HepG2 (cell line): ENCODE results near the gene DOCK4. TPM values are rescaled to one million over a fixed set of nuclear protein-coding genes. Genes with fewer than 3 reads are reported as not detected.

ENCODE experiments used
- ATAC-seq: fragments of 200-7000 bp; cut with Tn5 transposase; 3 replicates; pipeline ENCODE4 v1.9.1; 2020; ENCODE audit warnings: mild to moderate bottlenecking, moderate library complexity
- BruUV-seq: library from RNA; stranded (reverse); fragments of 400-500 nt; replicated peaks from 2 replicates; lab custom pipeline; 2021; lab: Mats Ljungman, UMichigan
- CTCF ChIA-PET: fragments of 300-600 bp; formaldehyde crosslinking; extraction: SDS; loops from one replicate; lab custom pipeline; 2021; ENCODE audit warnings: low total read pairs, inconsistent platforms, low intra/inter-chr PET ratio; lab: Yijun Ruan, JAX
- POLR2A ChIA-PET: fragments of 350-600 bp; sonication (Branson Sonifier 250); formaldehyde crosslinking; loops from one replicate; lab custom pipeline; 2020; ENCODE audit warnings: antibody characterized with exemption, inconsistent platforms; lab: Yijun Ruan, JAX
- DNase-seq: peaks from one replicate; pipeline ENCODE4 v3.0.0-alpha.2; 2015; ENCODE audit warnings: low spot score
- FAIRE-seq: peaks from 3 replicates; lab custom pipeline; 2011; peaks lifted over from hg19 to GRCh38; lab: Jason Lieb, UNC
- H2AFZ ChIP-seq: one replicate; pipeline ENCODE4 v1.6.1; 2011; ENCODE audit warnings: low read length, inconsistent platforms
- H3K27ac ChIP-seq: fragments of 300-600 bp; 3 replicates; pipeline ENCODE4 v1.8.0; 2011; ENCODE audit warnings: mixed run types, mild to moderate bottlenecking, mixed read lengths, low read length, inconsistent platforms; ENCODE audit not compliant: insufficient read depth; ENCODE audit errors: extremely low read length
- H3K27me3 ChIP-seq, 2 experiments: fragments of 200-600 bp in 1 of 2; 2 replicates in 1 of 2; 3 replicates in 1 of 2; pipeline versions ENCODE4 v1.6.0 to v1.8.0; 2011; ENCODE audit warnings: low read length in 2 of 2, mild to moderate bottlenecking in 2 of 2, moderate library complexity in 2 of 2, inconsistent platforms in 1 of 2; ENCODE audit not compliant: insufficient read depth in 2 of 2, control insufficient read depth in 1 of 2
- H3K36me3 ChIP-seq, 2 experiments: fragments of 200-600 bp in 1 of 2; replicated peaks in 1 of 2; 2 replicates in 1 of 2; 3 replicates in 1 of 2; pipeline versions ENCODE4 v1.5.1 to v1.8.0; 2011; ENCODE audit warnings: low read length in 2 of 2, inconsistent platforms in 1 of 2; ENCODE audit not compliant: insufficient read depth in 2 of 2, control insufficient read depth in 1 of 2
- H3K4me1 ChIP-seq: 2 replicates; pipeline ENCODE4 v1.5.1; 2012; ENCODE audit warnings: low read length, inconsistent platforms; ENCODE audit not compliant: insufficient read depth
- H3K4me2 ChIP-seq: 2 replicates; pipeline ENCODE4 v1.6.0; 2011; ENCODE audit warnings: low read depth, low read length, inconsistent platforms
- H3K4me3 ChIP-seq, 3 experiments: fragments of 200-600 bp in 1 of 3; sonication (generic), shearing (Covaris generic) in 1 of 3; replicated peaks in 1 of 3; 2 replicates each; pipeline ENCODE4 v1.5.1; 2011 to 2016; ENCODE audit warnings: low read length in 3 of 3, inconsistent platforms in 2 of 3, low read depth in 2 of 3, mild to moderate bottlenecking in 2 of 3, control low read depth in 1 of 3, mixed read lengths in 1 of 3; ENCODE audit not compliant: insufficient read depth in 1 of 3
- H3K79me2 ChIP-seq: one replicate; pipeline ENCODE4 v1.6.1; 2011; ENCODE audit warnings: low read length, inconsistent platforms; ENCODE audit not compliant: insufficient read depth
- H3K9ac ChIP-seq: 2 replicates; pipeline ENCODE4 v1.6.0; 2011; ENCODE audit warnings: mild to moderate bottlenecking, low read depth, low read length, inconsistent platforms; ENCODE audit not compliant: insufficient read depth
- H3K9me3 ChIP-seq: 2 replicates; pipeline ENCODE4 v1.5.1; 2012; ENCODE audit warnings: mild to moderate bottlenecking, low read length
- H4K20me1 ChIP-seq: 2 replicates; pipeline ENCODE4 v1.6.0; 2011; ENCODE audit warnings: inconsistent platforms, mild to moderate bottlenecking, low read length, moderate library complexity; ENCODE audit not compliant: insufficient read depth
- ATF5 ChIP-seq: sonication (generic); formaldehyde crosslinking; IDR thresholded peaks from 2 replicates; pipeline ENCODE4 v1.4.0; 2020; ENCODE audit warnings: mild to moderate bottlenecking, low read depth, missing genetic modification reagents
- ATF7 ChIP-seq, 2 experiments: fragments of 450-650 bp in 1 of 2; sonication (generic) in 1 of 2; formaldehyde crosslinking in 1 of 2; IDR thresholded peaks; 2 replicates each; pipeline versions ENCODE4 v1.4.0 to v1.6.1; 2016 to 2020; ENCODE audit warnings: antibody characterized with exemption in 1 of 2, mild to moderate bottlenecking in 1 of 2, missing genetic modification reagents in 1 of 2
- E2F5 ChIP-seq: sonication (generic); formaldehyde crosslinking; conservative IDR thresholded peaks from 2 replicates; pipeline ENCODE4 v1.4.0; 2020; ENCODE audit warnings: missing genetic modification reagents
- GPBP1L1 ChIP-seq: sonication (generic); formaldehyde crosslinking; IDR thresholded peaks from 2 replicates; pipeline ENCODE4 v1.5.0; 2020; ENCODE audit warnings: mild to moderate bottlenecking, missing genetic modification reagents
- KMT2B ChIP-seq: IDR thresholded peaks from 2 replicates; pipeline ENCODE4 v1.6.1; 2016; ENCODE audit warnings: missing genetic modification reagents, missing compliant biosample characterization
- NR2F1 ChIP-seq, 2 experiments: fragments of 450-650 bp in 1 of 2; formaldehyde crosslinking in 1 of 2; IDR thresholded peaks; 2 replicates each; pipeline versions ENCODE4 v1.5.0 to v1.6.1; 2016 to 2020; ENCODE audit warnings: mild to moderate bottlenecking in 1 of 2, missing compliant biosample characterization in 1 of 2, missing genetic modification reagents in 1 of 2, moderate library complexity in 1 of 2
- PITX1 ChIP-seq: sonication (generic); formaldehyde crosslinking; IDR thresholded peaks from 2 replicates; pipeline ENCODE4 v1.5.1; 2020; ENCODE audit warnings: mild to moderate bottlenecking, missing genetic modification reagents
- USF2 ChIP-seq, 2 experiments: sonication (generic) in 1 of 2; formaldehyde crosslinking in 1 of 2; IDR thresholded peaks; 2 replicates each; pipeline versions ENCODE4 v1.5.1 to v1.6.1; 2011 to 2020; ENCODE audit warnings: borderline replicate concordance in 1 of 2, low read depth in 1 of 2, low read length in 1 of 2, mild to moderate bottlenecking in 1 of 2, missing genetic modification reagents in 1 of 2, moderate library complexity in 1 of 2
- ZMYM2 ChIP-seq: sonication (generic); formaldehyde crosslinking; IDR thresholded peaks from 2 replicates; pipeline ENCODE4 v1.8.0; 2022; ENCODE audit warnings: mild to moderate bottlenecking, missing genetic modification reagents
- ZNF232 ChIP-seq: sonication (generic); formaldehyde crosslinking; IDR thresholded peaks from 2 replicates; pipeline ENCODE4 v1.4.0; 2020; ENCODE audit warnings: missing genetic modification reagents, borderline replicate concordance
- ZNF546 ChIP-seq: sonication (generic); formaldehyde crosslinking; conservative IDR thresholded peaks from 2 replicates; pipeline ENCODE4 v1.8.1; 2023; ENCODE audit warnings: mild to moderate bottlenecking, missing genetic modification reagents
- ZNF574 ChIP-seq: sonication (generic); formaldehyde crosslinking; IDR thresholded peaks from 2 replicates; pipeline ENCODE4 v1.4.0; 2020; ENCODE audit warnings: missing genetic modification reagents
- ZNF788 ChIP-seq: sonication (generic); formaldehyde crosslinking; IDR thresholded peaks from 2 replicates; pipeline ENCODE4 v1.5.0; 2020; ENCODE audit warnings: mild to moderate bottlenecking, missing genetic modification reagents, borderline replicate concordance
- in situ Hi-C: cut with HindIII; loops from 2 replicates; pipeline ENCODE4 v1.10.0; 2017; ENCODE audit warnings: low pct_unique_long_range_greater_than_20kb; ENCODE audit not compliant: extremely low pct_ligation_motif_present
- intact Hi-C: fragments of 100-400 bp; cut with micrococcal nuclease; formaldehyde crosslinking; loops from one replicate; pipeline ENCODE4 v1.10.0; 2022; ENCODE audit not compliant: unreplicated experiment
- polyA plus RNA-seq, 8 experiments: library from polyadenylated mRNA; depleted of rRNA in 3 of 8; stranded (reverse) in 7 of 8; unstranded in 1 of 8; fragments of >200 nt; fragmentation: Illumina TruSeq in 4 of 8; extraction: Trizol in 4 of 8; gene quantifications; 2 replicates each; pipeline versions ENCODE4 v1.2.1 to v1.2.3, GENCODE V29; 2011 to 2016; ENCODE audit warnings: low read depth in 4 of 8, missing spikeins in 1 of 8, mixed read lengths in 1 of 8; ENCODE audit not compliant: insufficient read depth in 1 of 8
- total RNA-seq, 5 experiments: library from RNA; depleted of rRNA; stranded (reverse); fragments of >200 nt; fragmentation: Illumina TruSeq; extraction: Trizol; gene quantifications; 2 replicates each; pipeline ENCODE4 v1.2.3, GENCODE V29; 2016; ENCODE audit warnings: low read depth in 1 of 5

Gene DOCK4
- total and polyA plus RNA-seq, 2 of the 13 experiments (the other 11 are each of a cell fraction or from before 2014, with no cell fraction given), result 13.5 to 17.4 TPM

GRCh38 chr7:112226701-112227276 lies 20.6 kb upstream of the DOCK4 start (continued):
- TF ChIP-seq ZNF574 (CRISPR knock-in tag), result no peak
- no peak for TF ChIP-seq E2F5 (CRISPR knock-in tag)
- no peak for TF ChIP-seq ZNF788 (CRISPR knock-in tag)
- no peak for TF ChIP-seq ZMYM2 (CRISPR knock-in tag)
- TF ChIP-seq KMT2B (CRISPR knock-in tag), result no peak
- no peak for TF ChIP-seq ATF7 (IDR thresholded peaks at IDR 0.05)
- TF ChIP-seq ATF7 (CRISPR knock-in tag; IDR thresholded peaks at IDR 0.05), result no peak

- FAIRE-seq (no peak), ATAC-seq (no peak), DNase-seq (no peak)
- intact Hi-C loops, result no loop called here
- Histone ChIP-seq H4K20me1 (no peaks in the 10 kb centered on the region), H3K4me2 (no peak overlapping the region), H3K9ac (no peak overlapping the region), H3K27me3 (no peaks in the 10 kb centered on the region), H2AFZ (no peak overlapping the region), H3K4me1 (peaks cover 33% of the 10 kb centered on the region), H3K4me3 (no peak overlapping the region), H3K9me3 (no peaks in the 10 kb centered on the region), H3K79me2 (peaks cover 53% of the 10 kb centered on the region), H3K36me3 (no peaks in the 10 kb centered on the region), H3K27ac (no peak overlapping the region)
- POLR2A ChIA-PET, result no interaction called here
- in situ Hi-C loops, result no loop called here
- BruUV-seq, result no TSS peak
- TF ChIP-seq GPBP1L1 (CRISPR knock-in tag) (no peak), ZNF232 (CRISPR knock-in tag) (no peak), ATF5 (CRISPR knock-in tag) (no peak), USF2 (IDR thresholded peaks at IDR 0.05; ENCODE audit: low read depth, low read length) (no peak), USF2 (CRISPR knock-in tag; IDR thresholded peaks at IDR 0.05; ENCODE audit: borderline replicate concordance) (no peak), PITX1 (no peak), NR2F1 (CRISPR knock-in tag; IDR thresholded peaks at IDR 0.05) (no peak), ZNF546 (CRISPR knock-in tag) (no peak)
- CTCF ChIA-PET, result no interaction called here
Measured at GRCh38 chr7:112225006-112225405, 18.8 kb upstream of the DOCK4 start.
